Thyroid gland (tissue), 4 donors: Measurements from ENCODE around the gene RTN4. TPM values are rescaled to one million over a fixed set of nuclear protein-coding genes. Genes with fewer than 3 reads are reported as not detected.

Source experiments
- DNase-seq, 2 donors: peaks; one replicate each; pipeline ENCODE4 v3.0.0-alpha.2; 2019
- H3K27ac ChIP-seq, 3 donors: fragments of 200-600 bp; sonication (generic); 1 replicate in 2 of 3; 2 replicates in 1 of 3; pipeline ENCODE4 v1.5.1; 2016 to 2019; ENCODE audit warnings: mild to moderate bottlenecking in 1 of 3, moderate library complexity in 1 of 3
- H3K27me3 ChIP-seq: fragments of 200-600 bp; sonication (generic); one replicate; pipeline ENCODE4 v1.5.1; 2019
- H3K36me3 ChIP-seq, 2 donors: fragments of 200-600 bp; sonication (generic); one replicate each; pipeline ENCODE4 v1.5.1; 2016 to 2019
- H3K4me1 ChIP-seq, 2 donors: fragments of 200-600 bp; sonication (generic); one replicate each; pipeline ENCODE4 v1.5.1; 2017 to 2019
- H3K4me3 ChIP-seq, 3 donors: fragments of 200-600 bp; sonication (generic); replicated peaks in 1 of 3; 1 replicate in 2 of 3; 2 replicates in 1 of 3; pipeline ENCODE4 v1.5.1; 2016; ENCODE audit warnings: mild to moderate bottlenecking in 1 of 3
- H3K9me3 ChIP-seq: fragments of 200-600 bp; sonication (generic); one replicate; pipeline ENCODE4 v1.5.1; 2017
- POLR2A ChIP-seq, 2 donors: fragments of 450-650 bp; IDR thresholded peaks; one replicate each; pipeline ENCODE4 v1.6.1; 2017; ENCODE audit warnings: antibody characterized with exemption in 2 of 2, mild to moderate bottlenecking in 2 of 2, moderate library complexity in 1 of 2
- WGBS, 2 donors: methylation state at CpG; one replicate each; pipeline ENCODE4 v1.1.5; 2017; 5-methylcytosine and 5-hydroxymethylcytosine counted together
- intact Hi-C: fragments of 100-400 bp; cut with DNase I; formaldehyde crosslinking; loops from one replicate; pipeline ENCODE4 v1.15.1; 2023
- total RNA-seq, 4 donors: library from RNA; depleted of rRNA; stranded (reverse); fragments of >200 nt; gene quantifications; one replicate each; pipeline ENCODE4 v1.2.3, GENCODE V29; 2016
- TF ChIP-seq, protein P1 (sequence below), 6 experiments: fragments of 200-600 bp in 3 of 6; fragments of 450-650 bp in 3 of 6; sonication (generic) in 3 of 6; IDR thresholded peaks; one replicate each; pipeline ENCODE4 v1.5.1; 2016 to 2019; ENCODE audit warnings: antibody characterized with exemption in 6 of 6, mild to moderate bottlenecking in 2 of 6, inconsistent platforms in 1 of 6, moderate library complexity in 1 of 6

RTN4 gene
- total RNA-seq, 4 donors from 2014 or later = 144 to 256 (median 180) TPM

DNA sequence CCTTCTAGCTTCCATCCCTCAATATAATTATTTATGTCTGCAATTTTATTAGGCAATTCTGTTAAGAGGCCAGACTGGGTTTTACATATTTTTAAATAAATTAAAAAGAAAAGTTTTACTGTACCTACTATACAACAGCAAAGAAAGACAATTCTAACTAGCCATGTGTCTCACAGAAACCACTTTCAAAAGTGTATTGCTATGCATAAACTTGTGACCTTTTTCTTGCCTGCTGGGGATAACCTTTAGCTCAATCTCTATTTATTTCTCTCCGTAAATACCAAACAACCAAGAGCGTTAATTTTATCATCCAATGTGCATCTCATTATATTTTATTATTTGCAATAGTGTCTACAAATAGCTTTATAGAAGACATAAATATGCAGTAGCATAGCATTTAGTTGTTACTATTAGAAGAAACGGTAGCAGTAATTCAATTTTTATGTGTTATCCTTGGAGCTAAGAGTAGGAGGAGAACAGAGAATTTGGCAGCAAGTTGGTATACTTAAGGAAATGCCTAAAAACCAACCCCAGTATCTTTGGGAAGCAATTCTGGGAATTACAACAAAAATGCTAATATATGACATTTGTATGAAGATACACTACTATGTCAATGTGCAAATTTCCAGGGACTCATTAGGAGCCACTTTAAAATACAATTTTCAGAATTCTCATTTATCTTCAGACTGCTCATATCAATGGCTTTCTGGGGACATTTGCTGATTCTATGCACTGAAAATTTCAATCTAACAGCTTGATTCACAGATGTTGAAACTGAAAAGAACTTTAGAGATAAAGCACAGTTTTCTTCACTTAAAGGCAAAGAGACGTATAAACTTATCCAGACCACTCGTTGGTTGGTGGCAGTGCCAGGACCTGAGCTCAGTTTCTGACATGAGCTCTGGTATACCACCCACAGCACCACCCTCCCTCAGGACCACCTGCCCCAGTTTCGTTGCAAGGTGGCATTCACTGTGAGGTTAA lies 23.0 kb upstream of the RTN4 start:
- no peak for TF ChIP-seq POLR2A (IDR thresholded peaks at IDR 0.05)
- TF ChIP-seq, protein P1, sequence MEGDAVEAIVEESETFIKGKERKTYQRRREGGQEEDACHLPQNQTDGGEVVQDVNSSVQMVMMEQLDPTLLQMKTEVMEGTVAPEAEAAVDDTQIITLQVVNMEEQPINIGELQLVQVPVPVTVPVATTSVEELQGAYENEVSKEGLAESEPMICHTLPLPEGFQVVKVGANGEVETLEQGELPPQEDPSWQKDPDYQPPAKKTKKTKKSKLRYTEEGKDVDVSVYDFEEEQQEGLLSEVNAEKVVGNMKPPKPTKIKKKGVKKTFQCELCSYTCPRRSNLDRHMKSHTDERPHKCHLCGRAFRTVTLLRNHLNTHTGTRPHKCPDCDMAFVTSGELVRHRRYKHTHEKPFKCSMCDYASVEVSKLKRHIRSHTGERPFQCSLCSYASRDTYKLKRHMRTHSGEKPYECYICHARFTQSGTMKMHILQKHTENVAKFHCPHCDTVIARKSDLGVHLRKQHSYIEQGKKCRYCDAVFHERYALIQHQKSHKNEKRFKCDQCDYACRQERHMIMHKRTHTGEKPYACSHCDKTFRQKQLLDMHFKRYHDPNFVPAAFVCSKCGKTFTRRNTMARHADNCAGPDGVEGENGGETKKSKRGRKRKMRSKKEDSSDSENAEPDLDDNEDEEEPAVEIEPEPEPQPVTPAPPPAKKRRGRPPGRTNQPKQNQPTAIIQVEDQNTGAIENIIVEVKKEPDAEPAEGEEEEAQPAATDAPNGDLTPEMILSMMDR (IDR thresholded peaks at IDR 0.05) = no peak
- Histone ChIP-seq H3K4me3 (no peak overlapping the region), H3K9me3 (no peaks in the 10 kb centered on the region), H3K27ac (no peak overlapping the region), H3K36me3 (no peaks in the 10 kb centered on the region), H3K4me1 (no peaks in the 10 kb centered on the region), H3K27me3 (no peaks in the 10 kb centered on the region)
- WGBS, 2 donors = 77 to 80% methylated on average over 6 of the region's 6 CpGs
- DNase-seq = no peak
- intact Hi-C loops = no loop called here

DNA sequence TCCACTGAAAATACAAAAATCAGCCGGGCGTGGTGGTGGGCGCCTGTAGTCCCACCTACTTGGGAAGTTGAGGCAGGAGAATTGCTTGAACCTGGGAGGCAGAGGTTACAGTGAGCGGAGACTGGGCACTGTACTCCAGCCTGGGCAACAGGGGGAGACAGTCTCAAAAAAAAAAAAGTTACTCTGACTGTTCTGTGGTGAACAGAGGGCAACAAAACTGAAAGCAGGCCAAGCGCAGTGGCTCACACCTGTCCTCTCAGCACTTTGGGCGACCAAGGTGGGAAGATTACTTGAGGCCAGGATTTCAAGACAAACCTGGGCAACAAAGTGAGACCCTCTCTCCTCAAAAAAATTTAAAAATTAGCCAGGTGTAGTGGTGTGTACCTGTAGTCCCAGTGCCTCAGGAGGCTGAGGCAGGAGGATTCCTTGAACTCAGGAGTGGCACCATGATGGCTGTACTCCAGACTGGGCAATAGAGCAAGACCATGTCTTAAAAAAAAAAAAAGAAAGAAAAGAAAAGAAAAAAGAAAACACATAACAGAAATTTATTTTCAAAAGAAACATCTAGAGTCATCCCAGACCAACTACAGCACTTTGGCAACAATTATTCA lies 13.6 kb upstream of the RTN4 start:
- DNase-seq = no peak
- H3K36me3 ChIP-seq = no peaks in the 10 kb centered on the region
- H3K4me3 ChIP-seq = no peak overlapping the region
- H3K4me1 ChIP-seq = peaks cover 4 to 5% of the 10 kb centered on the region in 2 donors
- TF ChIP-seq POLR2A (IDR thresholded peaks at IDR 0.05) = no peak
- TF ChIP-seq, protein P1 (IDR thresholded peaks at IDR 0.05) = no peak
- 97 to 99% methylated on average over 6 of the region's 6 CpGs for WGBS, 2 donors
- no peak overlapping the region for H3K27ac ChIP-seq
- H3K9me3 ChIP-seq = no peaks in the 10 kb centered on the region
- no peaks in the 10 kb centered on the region for H3K27me3 ChIP-seq
- intact Hi-C loops = no loop called here

DNA sequence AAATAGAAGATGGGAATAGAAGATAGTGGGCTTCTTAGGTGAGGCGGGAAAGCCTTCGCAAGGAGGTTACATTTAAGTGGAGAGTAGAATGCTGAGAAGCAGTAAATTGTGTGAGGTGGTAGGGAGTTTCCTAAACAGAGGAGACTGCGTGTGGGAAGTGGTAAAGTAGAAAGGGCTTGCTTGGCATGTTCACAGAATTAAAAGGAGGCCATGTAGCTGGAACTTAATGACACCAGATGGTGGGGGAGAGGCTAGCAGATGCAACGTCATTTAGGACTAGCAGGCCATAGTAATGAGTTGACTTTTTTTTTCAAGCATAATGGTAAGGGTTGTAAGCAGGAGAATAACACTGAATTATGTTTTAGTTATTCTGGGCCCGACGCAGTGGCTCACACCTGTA lies 13.0 kb upstream of the RTN4 start:
- Histone ChIP-seq H3K36me3 (no peaks in the 10 kb centered on the region), H3K4me1 (peaks cover 4 to 5% of the 10 kb centered on the region in 2 donors), H3K9me3 (no peaks in the 10 kb centered on the region), H3K4me3 (no peak overlapping the region), H3K27ac (no peak overlapping the region), H3K27me3 (no peaks in the 10 kb centered on the region)
- intact Hi-C loops = no loop called here
- DNase-seq = no peak
- TF ChIP-seq, protein P1 (IDR thresholded peaks at IDR 0.05) = no peak
- TF ChIP-seq POLR2A (IDR thresholded peaks at IDR 0.05) = no peak
- WGBS, 2 donors = 88 to 93% methylated on average over 6 of the region's 6 CpGs

DNA sequence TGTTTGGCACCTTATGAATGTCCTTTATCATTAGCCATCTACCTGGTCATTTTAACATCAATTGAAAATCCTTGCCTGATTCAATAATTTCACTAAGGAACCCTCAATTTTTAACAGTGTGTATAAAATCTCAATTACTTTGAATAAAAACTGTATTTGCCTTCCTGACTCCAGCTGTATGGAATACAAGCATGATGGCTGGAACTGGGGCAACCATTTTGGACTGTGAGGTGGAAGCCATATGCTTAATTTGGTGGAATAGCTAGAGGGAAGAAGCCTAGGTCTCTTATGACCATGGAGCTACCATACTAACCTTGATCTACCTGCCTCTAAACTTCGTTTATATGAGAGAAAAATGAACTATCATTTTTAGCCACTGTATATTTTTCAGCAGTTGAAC lies 12.5 kb upstream of the RTN4 start:
- H3K27me3 ChIP-seq = no peaks in the 10 kb centered on the region
- TF ChIP-seq, protein P1 (IDR thresholded peaks at IDR 0.05) = no peak
- TF ChIP-seq POLR2A (IDR thresholded peaks at IDR 0.05) = no peak
- no peaks in the 10 kb centered on the region for H3K36me3 ChIP-seq
- peaks cover 4 to 5% of the 10 kb centered on the region in 2 donors for H3K4me1 ChIP-seq
- no peak overlapping the region for H3K4me3 ChIP-seq
- no peak for DNase-seq
- no peak overlapping the region for H3K27ac ChIP-seq
- 74 to 86% methylated on average over 1 of the region's 1 CpG for WGBS, 2 donors
- no peaks in the 10 kb centered on the region for H3K9me3 ChIP-seq
- intact Hi-C loops = no loop called here
